HEK293 (cell line): Measurements from ENCODE around the gene ITGAX.

Experiments used
- GFI1B ChIP-seq: fragments of 450-650 bp; formaldehyde crosslinking; IDR thresholded peaks from 2 replicates; pipeline ENCODE4 v1.5.1; 2016; ENCODE audit warnings: missing biosample characterization, missing genetic modification characterization
- HOXD13 ChIP-seq: sonication (generic); formaldehyde crosslinking; IDR thresholded peaks from 2 replicates; pipeline ENCODE4 v1.8.0; 2022; ENCODE audit warnings: missing genetic modification reagents, borderline replicate concordance
- MZF1 ChIP-seq: fragments of 450-650 bp; formaldehyde crosslinking; IDR thresholded peaks from 2 replicates; pipeline ENCODE4 v1.5.1; 2017; ENCODE audit warnings: missing biosample characterization, missing genetic modification characterization, borderline replicate concordance
- SETDB1 ChIP-seq: IDR thresholded peaks from one replicate; pipeline ENCODE4 v1.6.1; 2017; ENCODE audit warnings: mild to moderate bottlenecking, low read length, moderate library complexity, mixed read lengths; ENCODE audit not compliant: insufficient read length
- TRIM28 ChIP-seq: IDR thresholded peaks from 2 replicates; pipeline ENCODE4 v1.6.1; 2011; ENCODE audit warnings: low read length, control low read depth, borderline replicate concordance
- ZBTB20 ChIP-seq: fragments of 450-650 bp; formaldehyde crosslinking; IDR thresholded peaks from 2 replicates; pipeline ENCODE4 v1.5.1; 2016; ENCODE audit warnings: missing biosample characterization, missing genetic modification characterization
- ZEB2 ChIP-seq: fragments of 450-650 bp; formaldehyde crosslinking; IDR thresholded peaks from 2 replicates; pipeline ENCODE4 v1.5.1; 2016; ENCODE audit warnings: missing biosample characterization, missing genetic modification characterization
- ZFHX2 ChIP-seq: fragments of 450-650 bp; formaldehyde crosslinking; conservative IDR thresholded peaks from 2 replicates; pipeline ENCODE4 v1.5.1; 2016; ENCODE audit warnings: missing biosample characterization, missing genetic modification characterization
- ZFP41 ChIP-seq: fragments of 450-650 bp; formaldehyde crosslinking; IDR thresholded peaks from 2 replicates; pipeline ENCODE4 v1.5.1; 2016; ENCODE audit warnings: missing biosample characterization, missing genetic modification characterization, borderline replicate concordance
- ZNF138 ChIP-seq: fragments of 450-650 bp; formaldehyde crosslinking; IDR thresholded peaks from 2 replicates; pipeline ENCODE4 v1.5.1; 2016; ENCODE audit warnings: missing biosample characterization, missing genetic modification characterization, borderline replicate concordance
- ZNF146 ChIP-seq: fragments of 450-650 bp; formaldehyde crosslinking; IDR thresholded peaks from 2 replicates; pipeline ENCODE4 v1.5.1; 2016; ENCODE audit warnings: missing biosample characterization, missing genetic modification characterization
- ZNF169 ChIP-seq: fragments of 450-650 bp; formaldehyde crosslinking; IDR thresholded peaks from 2 replicates; pipeline ENCODE4 v1.5.1; 2016; ENCODE audit warnings: missing biosample characterization, missing genetic modification characterization
- ZNF175 ChIP-seq: fragments of 450-650 bp; formaldehyde crosslinking; IDR thresholded peaks from 2 replicates; pipeline ENCODE4 v1.5.1; 2016; ENCODE audit warnings: missing biosample characterization, missing genetic modification characterization
- ZNF19 ChIP-seq: fragments of 450-650 bp; formaldehyde crosslinking; IDR thresholded peaks from 2 replicates; pipeline ENCODE4; 2016; ENCODE audit warnings: missing biosample characterization, missing genetic modification characterization, low read depth
- ZNF214 ChIP-seq: fragments of 450-650 bp; formaldehyde crosslinking; IDR thresholded peaks from 2 replicates; pipeline ENCODE4 v1.5.1; 2017; ENCODE audit warnings: missing biosample characterization, mild to moderate bottlenecking, missing genetic modification characterization, borderline replicate concordance
- ZNF23 ChIP-seq: fragments of 450-650 bp; formaldehyde crosslinking; IDR thresholded peaks from 2 replicates; pipeline ENCODE4 v1.5.1; 2016; ENCODE audit warnings: missing biosample characterization, missing genetic modification characterization, borderline replicate concordance
- ZNF366 ChIP-seq: fragments of 450-650 bp; formaldehyde crosslinking; conservative IDR thresholded peaks from 2 replicates; pipeline ENCODE4 v1.5.1; 2016; ENCODE audit warnings: missing biosample characterization, missing genetic modification characterization
- ZNF629 ChIP-seq: fragments of 450-650 bp; formaldehyde crosslinking; IDR thresholded peaks from 2 replicates; pipeline ENCODE4 v1.5.1; 2017; ENCODE audit warnings: missing biosample characterization, missing genetic modification characterization
- ZNF660 ChIP-seq: fragments of 450-650 bp; IDR thresholded peaks from 2 replicates; pipeline ENCODE4 v1.5.1; 2018; ENCODE audit warnings: missing biosample characterization, mild to moderate bottlenecking, missing genetic modification characterization
- ZNF677 ChIP-seq: fragments of 450-650 bp; IDR thresholded peaks from 2 replicates; pipeline ENCODE4 v1.5.0; 2018; ENCODE audit warnings: missing biosample characterization, mild to moderate bottlenecking, missing genetic modification characterization, moderate library complexity
- ZNF701 ChIP-seq: fragments of 450-650 bp; formaldehyde crosslinking; IDR thresholded peaks from 2 replicates; pipeline ENCODE4 v1.5.1; 2016; ENCODE audit warnings: missing biosample characterization, missing genetic modification characterization
- ZNF776 ChIP-seq: fragments of 450-650 bp; formaldehyde crosslinking; IDR thresholded peaks from 2 replicates; pipeline ENCODE4 v1.5.0; 2017; ENCODE audit warnings: missing biosample characterization, missing genetic modification characterization, borderline replicate concordance
- ZSCAN16 ChIP-seq: fragments of 450-650 bp; formaldehyde crosslinking; IDR thresholded peaks from 2 replicates; pipeline ENCODE4 v1.5.1; 2016; ENCODE audit warnings: missing biosample characterization, missing genetic modification characterization
- ZSCAN30 ChIP-seq: fragments of 450-650 bp; IDR thresholded peaks from 2 replicates; pipeline ENCODE4 v1.5.1; 2018; ENCODE audit warnings: missing biosample characterization, mild to moderate bottlenecking, missing genetic modification characterization, moderate library complexity
- TF ChIP-seq, protein P1 (sequence below): fragments of 450-650 bp; formaldehyde crosslinking; IDR thresholded peaks from 2 replicates; pipeline ENCODE4 v1.5.1; 2016; ENCODE audit warnings: missing biosample characterization, missing genetic modification characterization, borderline replicate concordance
- TF ChIP-seq, protein P2 (sequence below): fragments of 450-650 bp; formaldehyde crosslinking; IDR thresholded peaks from 2 replicates; pipeline ENCODE4 v1.5.1; 2017; ENCODE audit warnings: missing biosample characterization, missing genetic modification characterization
- TF ChIP-seq, protein P3 (sequence below): fragments of 450-650 bp; formaldehyde crosslinking; IDR thresholded peaks from 2 replicates; pipeline ENCODE4 v1.5.1; 2016; ENCODE audit warnings: missing biosample characterization, missing genetic modification characterization
- TF ChIP-seq, protein P4 (sequence below): fragments of 450-650 bp; formaldehyde crosslinking; IDR thresholded peaks from 2 replicates; pipeline ENCODE4 v1.5.1; 2017; ENCODE audit warnings: missing biosample characterization, missing genetic modification characterization
- TF ChIP-seq, protein P5 (sequence below): fragments of 450-650 bp; formaldehyde crosslinking; IDR thresholded peaks from 2 replicates; pipeline ENCODE4 v1.5.1; 2016; ENCODE audit warnings: missing biosample characterization, missing genetic modification characterization

The ITGAX gene

DNA sequence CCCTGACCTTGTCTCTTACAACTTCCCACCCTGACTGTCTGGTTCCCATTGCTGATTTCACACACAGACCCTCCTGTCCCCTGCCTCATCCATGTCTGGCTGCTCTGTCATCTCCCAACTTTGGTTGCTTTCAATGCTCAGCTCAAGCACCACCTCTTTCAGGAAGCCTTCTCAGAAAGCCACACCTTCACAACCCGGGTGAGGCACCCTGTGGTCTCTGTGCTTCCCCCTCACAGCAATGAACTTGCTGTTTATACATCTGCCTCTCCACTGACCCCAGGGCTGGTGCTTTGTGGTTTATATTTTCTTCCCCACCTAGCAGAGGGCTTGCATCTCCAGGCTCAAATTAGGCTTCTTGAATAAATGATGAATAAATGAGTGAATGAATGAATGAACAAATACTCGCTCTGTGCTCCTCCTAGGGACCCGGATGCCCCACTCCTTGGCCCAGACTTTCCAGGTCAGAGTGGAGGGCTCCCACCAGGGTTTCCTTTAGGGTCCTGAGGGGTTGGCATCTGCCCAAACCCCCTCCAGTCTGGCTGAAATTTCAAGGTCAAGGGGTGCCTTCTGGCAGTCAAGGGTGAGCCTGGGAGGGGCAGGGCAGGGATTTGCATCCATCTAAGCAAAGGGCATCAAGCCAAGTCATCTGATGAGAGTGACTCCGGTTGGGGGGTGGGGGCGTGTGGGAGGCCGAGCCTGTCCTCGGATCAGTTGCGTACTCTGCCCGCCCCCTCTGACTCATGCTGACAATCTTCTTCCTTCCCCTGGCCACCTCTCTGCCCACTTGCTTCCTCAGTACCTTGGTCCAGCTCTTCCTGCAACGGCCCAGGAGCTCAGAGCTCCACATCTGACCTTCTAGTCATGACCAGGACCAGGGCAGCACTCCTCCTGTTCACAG, at the start of gene ITGAX (continued):
- TF ChIP-seq, protein P1, sequence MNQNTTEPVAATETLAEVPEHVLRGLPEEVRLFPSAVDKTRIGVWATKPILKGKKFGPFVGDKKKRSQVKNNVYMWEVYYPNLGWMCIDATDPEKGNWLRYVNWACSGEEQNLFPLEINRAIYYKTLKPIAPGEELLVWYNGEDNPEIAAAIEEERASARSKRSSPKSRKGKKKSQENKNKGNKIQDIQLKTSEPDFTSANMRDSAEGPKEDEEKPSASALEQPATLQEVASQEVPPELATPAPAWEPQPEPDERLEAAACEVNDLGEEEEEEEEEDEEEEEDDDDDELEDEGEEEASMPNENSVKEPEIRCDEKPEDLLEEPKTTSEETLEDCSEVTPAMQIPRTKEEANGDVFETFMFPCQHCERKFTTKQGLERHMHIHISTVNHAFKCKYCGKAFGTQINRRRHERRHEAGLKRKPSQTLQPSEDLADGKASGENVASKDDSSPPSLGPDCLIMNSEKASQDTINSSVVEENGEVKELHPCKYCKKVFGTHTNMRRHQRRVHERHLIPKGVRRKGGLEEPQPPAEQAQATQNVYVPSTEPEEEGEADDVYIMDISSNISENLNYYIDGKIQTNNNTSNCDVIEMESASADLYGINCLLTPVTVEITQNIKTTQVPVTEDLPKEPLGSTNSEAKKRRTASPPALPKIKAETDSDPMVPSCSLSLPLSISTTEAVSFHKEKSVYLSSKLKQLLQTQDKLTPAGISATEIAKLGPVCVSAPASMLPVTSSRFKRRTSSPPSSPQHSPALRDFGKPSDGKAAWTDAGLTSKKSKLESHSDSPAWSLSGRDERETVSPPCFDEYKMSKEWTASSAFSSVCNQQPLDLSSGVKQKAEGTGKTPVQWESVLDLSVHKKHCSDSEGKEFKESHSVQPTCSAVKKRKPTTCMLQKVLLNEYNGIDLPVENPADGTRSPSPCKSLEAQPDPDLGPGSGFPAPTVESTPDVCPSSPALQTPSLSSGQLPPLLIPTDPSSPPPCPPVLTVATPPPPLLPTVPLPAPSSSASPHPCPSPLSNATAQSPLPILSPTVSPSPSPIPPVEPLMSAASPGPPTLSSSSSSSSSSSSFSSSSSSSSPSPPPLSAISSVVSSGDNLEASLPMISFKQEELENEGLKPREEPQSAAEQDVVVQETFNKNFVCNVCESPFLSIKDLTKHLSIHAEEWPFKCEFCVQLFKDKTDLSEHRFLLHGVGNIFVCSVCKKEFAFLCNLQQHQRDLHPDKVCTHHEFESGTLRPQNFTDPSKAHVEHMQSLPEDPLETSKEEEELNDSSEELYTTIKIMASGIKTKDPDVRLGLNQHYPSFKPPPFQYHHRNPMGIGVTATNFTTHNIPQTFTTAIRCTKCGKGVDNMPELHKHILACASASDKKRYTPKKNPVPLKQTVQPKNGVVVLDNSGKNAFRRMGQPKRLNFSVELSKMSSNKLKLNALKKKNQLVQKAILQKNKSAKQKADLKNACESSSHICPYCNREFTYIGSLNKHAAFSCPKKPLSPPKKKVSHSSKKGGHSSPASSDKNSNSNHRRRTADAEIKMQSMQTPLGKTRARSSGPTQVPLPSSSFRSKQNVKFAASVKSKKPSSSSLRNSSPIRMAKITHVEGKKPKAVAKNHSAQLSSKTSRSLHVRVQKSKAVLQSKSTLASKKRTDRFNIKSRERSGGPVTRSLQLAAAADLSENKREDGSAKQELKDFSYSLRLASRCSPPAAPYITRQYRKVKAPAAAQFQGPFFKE (tag by site-specific recombination) = no peak
- no peak for TF ChIP-seq ZNF677 (tag by site-specific recombination)
- TF ChIP-seq ZEB2 (tag by site-specific recombination) = 0 out of 2 replicates have a peak, but pooled peaks have one; percentile 42
- TF ChIP-seq ZNF660 (tag by site-specific recombination) = 0 out of 2 replicates have a peak, but pooled peaks have one; percentile 16
- TF ChIP-seq ZNF169 (tag by site-specific recombination) = no peak
- TF ChIP-seq ZNF138 (tag by site-specific recombination) = no peak
- no peak for TF ChIP-seq ZSCAN30 (tag by site-specific recombination)
- no peak for TF ChIP-seq ZNF701 (tag by site-specific recombination)
- no peak for TF ChIP-seq ZNF175 (tag by site-specific recombination)
- TF ChIP-seq ZFP41 (tag by site-specific recombination) = no peak
- peak; percentile 84 for TF ChIP-seq ZFHX2 (tag by site-specific recombination)
- no peak for TF ChIP-seq ZNF214
- no peak for TF ChIP-seq ZNF146 (tag by site-specific recombination)
- TF ChIP-seq GFI1B (tag by site-specific recombination) = no peak
- TF ChIP-seq ZNF629 (tag by site-specific recombination) = no peak
- no peak for TF ChIP-seq ZBTB20 (tag by site-specific recombination)
- TF ChIP-seq, protein P2, sequence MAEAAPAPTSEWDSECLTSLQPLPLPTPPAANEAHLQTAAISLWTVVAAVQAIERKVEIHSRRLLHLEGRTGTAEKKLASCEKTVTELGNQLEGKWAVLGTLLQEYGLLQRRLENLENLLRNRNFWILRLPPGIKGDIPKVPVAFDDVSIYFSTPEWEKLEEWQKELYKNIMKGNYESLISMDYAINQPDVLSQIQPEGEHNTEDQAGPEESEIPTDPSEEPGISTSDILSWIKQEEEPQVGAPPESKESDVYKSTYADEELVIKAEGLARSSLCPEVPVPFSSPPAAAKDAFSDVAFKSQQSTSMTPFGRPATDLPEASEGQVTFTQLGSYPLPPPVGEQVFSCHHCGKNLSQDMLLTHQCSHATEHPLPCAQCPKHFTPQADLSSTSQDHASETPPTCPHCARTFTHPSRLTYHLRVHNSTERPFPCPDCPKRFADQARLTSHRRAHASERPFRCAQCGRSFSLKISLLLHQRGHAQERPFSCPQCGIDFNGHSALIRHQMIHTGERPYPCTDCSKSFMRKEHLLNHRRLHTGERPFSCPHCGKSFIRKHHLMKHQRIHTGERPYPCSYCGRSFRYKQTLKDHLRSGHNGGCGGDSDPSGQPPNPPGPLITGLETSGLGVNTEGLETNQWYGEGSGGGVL (tag by site-specific recombination) = peak; percentile 58
- no peak for TF ChIP-seq ZNF19
- TF ChIP-seq, protein P3, sequence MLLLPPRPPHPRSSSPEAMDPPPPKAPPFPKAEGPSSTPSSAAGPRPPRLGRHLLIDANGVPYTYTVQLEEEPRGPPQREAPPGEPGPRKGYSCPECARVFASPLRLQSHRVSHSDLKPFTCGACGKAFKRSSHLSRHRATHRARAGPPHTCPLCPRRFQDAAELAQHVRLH (tag by site-specific recombination) = no peak
- no peak for TF ChIP-seq ZNF23 (tag by site-specific recombination)
- TF ChIP-seq ZNF776 (tag by site-specific recombination) = no peak
- TF ChIP-seq, protein P4, sequence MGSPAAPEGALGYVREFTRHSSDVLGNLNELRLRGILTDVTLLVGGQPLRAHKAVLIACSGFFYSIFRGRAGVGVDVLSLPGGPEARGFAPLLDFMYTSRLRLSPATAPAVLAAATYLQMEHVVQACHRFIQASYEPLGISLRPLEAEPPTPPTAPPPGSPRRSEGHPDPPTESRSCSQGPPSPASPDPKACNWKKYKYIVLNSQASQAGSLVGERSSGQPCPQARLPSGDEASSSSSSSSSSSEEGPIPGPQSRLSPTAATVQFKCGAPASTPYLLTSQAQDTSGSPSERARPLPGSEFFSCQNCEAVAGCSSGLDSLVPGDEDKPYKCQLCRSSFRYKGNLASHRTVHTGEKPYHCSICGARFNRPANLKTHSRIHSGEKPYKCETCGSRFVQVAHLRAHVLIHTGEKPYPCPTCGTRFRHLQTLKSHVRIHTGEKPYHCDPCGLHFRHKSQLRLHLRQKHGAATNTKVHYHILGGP = 0 out of 2 replicates have a peak, but pooled peaks have one; percentile 19
- TF ChIP-seq SETDB1 = no peak
- TF ChIP-seq, protein P5, sequence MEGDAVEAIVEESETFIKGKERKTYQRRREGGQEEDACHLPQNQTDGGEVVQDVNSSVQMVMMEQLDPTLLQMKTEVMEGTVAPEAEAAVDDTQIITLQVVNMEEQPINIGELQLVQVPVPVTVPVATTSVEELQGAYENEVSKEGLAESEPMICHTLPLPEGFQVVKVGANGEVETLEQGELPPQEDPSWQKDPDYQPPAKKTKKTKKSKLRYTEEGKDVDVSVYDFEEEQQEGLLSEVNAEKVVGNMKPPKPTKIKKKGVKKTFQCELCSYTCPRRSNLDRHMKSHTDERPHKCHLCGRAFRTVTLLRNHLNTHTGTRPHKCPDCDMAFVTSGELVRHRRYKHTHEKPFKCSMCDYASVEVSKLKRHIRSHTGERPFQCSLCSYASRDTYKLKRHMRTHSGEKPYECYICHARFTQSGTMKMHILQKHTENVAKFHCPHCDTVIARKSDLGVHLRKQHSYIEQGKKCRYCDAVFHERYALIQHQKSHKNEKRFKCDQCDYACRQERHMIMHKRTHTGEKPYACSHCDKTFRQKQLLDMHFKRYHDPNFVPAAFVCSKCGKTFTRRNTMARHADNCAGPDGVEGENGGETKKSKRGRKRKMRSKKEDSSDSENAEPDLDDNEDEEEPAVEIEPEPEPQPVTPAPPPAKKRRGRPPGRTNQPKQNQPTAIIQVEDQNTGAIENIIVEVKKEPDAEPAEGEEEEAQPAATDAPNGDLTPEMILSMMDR (tag by site-specific recombination) = no peak
- no peak for TF ChIP-seq ZNF366 (tag by site-specific recombination)
- no peak for TF ChIP-seq ZSCAN16 (tag by site-specific recombination)
- TF ChIP-seq HOXD13 (CRISPR knock-in tag) = no peak
- TF ChIP-seq MZF1 (tag by site-specific recombination) = no peak
- TF ChIP-seq TRIM28 = no peak
